Activated gamma-delta T cell (primary cell): Measurements from ENCODE around the gene EMILIN1.
A peak's percentile ranks its signal among the peaks of the same experiment; 100 is the strongest.
"Not testable (repeated sequence)": the region's sequence is repeated elsewhere in the genome, so short reads cannot be mapped to it uniquely, and the experiment has no call there.

Experiments
- DNase-seq: peaks from one replicate; lab custom pipeline; 2025; lab: John Stamatoyannopoulos, UW

Gene EMILIN1

GRCh38 chr2:27053776-27054175, 24.6 kb upstream of the EMILIN1 start:
- no peak for DNase-seq

- no peak for DNase-seq
Observed at GRCh38 chr2:27054721-27055120, 23.7 kb upstream of the EMILIN1 start.

GRCh38 chr2:27057184-27057583, 21.2 kb upstream of the EMILIN1 start:
- DNase-seq = no peak

GRCh38 chr2:27058210-27058609, 20.2 kb upstream of the EMILIN1 start:
- DNase-seq = no peak

- no peak for DNase-seq
Observed at GRCh38 chr2:27059141-27059820, 19.1 kb upstream of the EMILIN1 start.

GRCh38 chr2:27060323-27060722, 18.1 kb upstream of the EMILIN1 start:
- DNase-seq = no peak

GRCh38 chr2:27065128-27065527, 13.3 kb upstream of the EMILIN1 start:
- DNase-seq = no peak

- no peak for DNase-seq
Observed at GRCh38 chr2:27067385-27067784, 11.0 kb upstream of the EMILIN1 start.

GRCh38 chr2:27069436-27069835, 9.0 kb upstream of the EMILIN1 start:
- DNase-seq = no peak

GRCh38 chr2:27069961-27070618, 8.3 kb upstream of the EMILIN1 start:
- DNase-seq = no peak

GRCh38 chr2:27070653-27071276, 7.7 kb upstream of the EMILIN1 start:
- DNase-seq = no peak

- peak; percentile 86 for DNase-seq
Observed at GRCh38 chr2:27071277-27071989, 7.0 kb upstream of the EMILIN1 start, which contains the start of gene OST4. TSS of gene OST4 (minus strand) at chr2:27071654.

- no peak for DNase-seq
Observed at GRCh38 chr2:27071990-27072830, 6.2 kb upstream of the EMILIN1 start.

- no peak for DNase-seq
Observed at GRCh38 chr2:27072920-27073319, 5.5 kb upstream of the EMILIN1 start.

- DNase-seq = no peak
Observed at GRCh38 chr2:27073782-27074181, 4.6 kb upstream of the EMILIN1 start.

- no peak for DNase-seq
Observed at GRCh38 chr2:27074738-27075565, 3.5 kb upstream of the EMILIN1 start.

- DNase-seq = not testable (repeated sequence)
Observed at GRCh38 chr2:27075566-27075871, 2.9 kb upstream of the EMILIN1 start.

- DNase-seq = no peak
Observed at GRCh38 chr2:27076323-27076722, 2.1 kb upstream of the EMILIN1 start.

GRCh38 chr2:27077231-27077630, 1.2 kb upstream of the EMILIN1 start:
- no peak for DNase-seq

- no peak for DNase-seq
Observed at GRCh38 chr2:27079233-27080139, 1.1 kb downstream of the EMILIN1 start.
